NB4 (cell line): Measurements from ENCODE around the gene CHRDL1.

Experiments used
- DNase-seq: peaks from one replicate; pipeline ENCODE4 v3.0.0; 2010; ENCODE audit warnings: low read depth
- H3K4me3 ChIP-seq: one replicate; pipeline ENCODE4 v1.5.1; 2011; ENCODE audit warnings: mild to moderate bottlenecking, low read depth, low read length, moderate library complexity
- MYC ChIP-seq: IDR thresholded peaks from 2 replicates; pipeline ENCODE4 v1.6.1; 2011; ENCODE audit warnings: low read depth, low read length
- POLR2A ChIP-seq: IDR thresholded peaks from 2 replicates; pipeline ENCODE4 v1.6.1; 2011; ENCODE audit warnings: mild to moderate bottlenecking; ENCODE audit not compliant: insufficient read length; ENCODE audit errors: extremely low read depth
- TF ChIP-seq, protein P1 (sequence below): IDR thresholded peaks from one replicate; pipeline ENCODE4 v1.5.1; 2012; ENCODE audit warnings: low read depth, low read length
- TF ChIP-seq, protein P2 (sequence below): IDR thresholded peaks from 2 replicates; pipeline ENCODE4 v1.6.1; 2011; ENCODE audit warnings: low read depth, low read length

CHRDL1 gene

DNA sequence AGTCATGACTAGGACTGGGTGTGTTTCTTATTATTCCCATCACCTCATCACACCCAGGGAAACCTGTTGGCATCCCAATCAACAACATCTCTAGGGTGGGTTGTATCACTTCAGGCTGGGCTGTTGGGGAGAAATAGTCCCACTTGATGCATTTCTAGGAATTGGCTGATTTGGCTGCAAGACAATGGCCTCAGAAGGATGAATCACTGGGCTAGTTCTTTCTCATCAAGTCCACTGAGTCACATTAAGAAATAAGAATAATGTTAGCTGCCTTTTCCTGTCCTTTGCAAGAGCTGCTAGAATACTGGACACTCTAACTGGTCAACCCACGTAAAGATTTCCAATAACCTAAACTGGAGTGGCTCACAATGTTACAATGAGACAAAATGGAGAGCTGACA lies 104.2 kb downstream of the CHRDL1 start:
- TF ChIP-seq, protein P1, sequence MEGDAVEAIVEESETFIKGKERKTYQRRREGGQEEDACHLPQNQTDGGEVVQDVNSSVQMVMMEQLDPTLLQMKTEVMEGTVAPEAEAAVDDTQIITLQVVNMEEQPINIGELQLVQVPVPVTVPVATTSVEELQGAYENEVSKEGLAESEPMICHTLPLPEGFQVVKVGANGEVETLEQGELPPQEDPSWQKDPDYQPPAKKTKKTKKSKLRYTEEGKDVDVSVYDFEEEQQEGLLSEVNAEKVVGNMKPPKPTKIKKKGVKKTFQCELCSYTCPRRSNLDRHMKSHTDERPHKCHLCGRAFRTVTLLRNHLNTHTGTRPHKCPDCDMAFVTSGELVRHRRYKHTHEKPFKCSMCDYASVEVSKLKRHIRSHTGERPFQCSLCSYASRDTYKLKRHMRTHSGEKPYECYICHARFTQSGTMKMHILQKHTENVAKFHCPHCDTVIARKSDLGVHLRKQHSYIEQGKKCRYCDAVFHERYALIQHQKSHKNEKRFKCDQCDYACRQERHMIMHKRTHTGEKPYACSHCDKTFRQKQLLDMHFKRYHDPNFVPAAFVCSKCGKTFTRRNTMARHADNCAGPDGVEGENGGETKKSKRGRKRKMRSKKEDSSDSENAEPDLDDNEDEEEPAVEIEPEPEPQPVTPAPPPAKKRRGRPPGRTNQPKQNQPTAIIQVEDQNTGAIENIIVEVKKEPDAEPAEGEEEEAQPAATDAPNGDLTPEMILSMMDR: no peak
- TF ChIP-seq POLR2A (no peak), MYC (no peak)
- TF ChIP-seq, protein P2, sequence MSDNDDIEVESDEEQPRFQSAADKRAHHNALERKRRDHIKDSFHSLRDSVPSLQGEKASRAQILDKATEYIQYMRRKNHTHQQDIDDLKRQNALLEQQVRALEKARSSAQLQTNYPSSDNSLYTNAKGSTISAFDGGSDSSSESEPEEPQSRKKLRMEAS: no peak
- DNase-seq: no peak
- no peak overlapping the region for H3K4me3 ChIP-seq

GRCh38 chrX:110684653-110685052 lies 111.0 kb downstream of the CHRDL1 start:
- H3K4me3 ChIP-seq: no peak overlapping the region
- no peak for DNase-seq
- TF ChIP-seq POLR2A (no peak), MYC (no peak)
- TF ChIP-seq, protein P1: no peak
- TF ChIP-seq, protein P2: no peak

DNA sequence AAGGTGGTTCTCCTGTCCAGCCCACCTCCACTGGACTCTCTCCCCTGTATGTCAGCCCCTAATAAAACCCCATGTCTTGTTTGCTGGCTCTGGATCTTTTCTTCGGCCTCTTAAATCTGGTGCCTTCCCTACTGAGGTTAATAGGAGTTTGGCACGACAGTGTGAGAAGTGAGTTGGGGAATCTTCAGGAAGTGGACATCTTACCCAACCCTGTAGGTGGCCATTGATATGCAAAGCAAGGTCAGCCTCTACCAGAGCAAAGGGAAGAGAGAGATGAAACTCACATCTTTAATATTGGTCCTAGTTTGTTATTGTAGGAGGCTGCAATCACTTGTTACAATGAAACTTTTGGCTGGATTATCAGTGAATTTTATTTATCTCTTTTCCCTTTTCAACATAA lies 111.7 kb downstream of the CHRDL1 start:
- no peak for DNase-seq
- H3K4me3 ChIP-seq: no peak overlapping the region
- TF ChIP-seq, protein P1: no peak
- TF ChIP-seq, protein P2: no peak
- no peak for TF ChIP-seq MYC
- no peak for TF ChIP-seq POLR2A

DNA sequence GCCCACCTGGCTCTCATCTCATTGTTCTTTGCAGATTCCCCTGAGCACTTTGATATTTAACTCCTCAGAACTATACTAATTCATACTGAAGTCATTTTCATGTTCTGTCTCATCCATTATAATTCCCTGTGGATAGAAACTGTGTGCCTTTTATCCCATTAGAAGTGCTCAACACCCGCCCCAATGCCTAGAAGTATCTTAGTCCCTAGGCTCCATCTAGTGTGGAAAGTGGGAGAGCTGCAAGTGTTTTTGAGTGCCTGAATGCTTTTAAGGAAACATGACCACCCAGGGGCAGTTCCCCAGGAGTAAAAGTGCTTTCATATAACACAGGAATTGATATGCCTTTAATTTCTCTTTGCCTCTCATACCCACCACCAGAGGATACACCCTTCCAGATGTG lies 117.0 kb downstream of the CHRDL1 start:
- DNase-seq: no peak
- H3K4me3 ChIP-seq: no peak overlapping the region
- TF ChIP-seq, protein P1: no peak
- TF ChIP-seq POLR2A: no peak
- TF ChIP-seq MYC: no peak
- TF ChIP-seq, protein P2: no peak

- H3K4me3 ChIP-seq: no peak overlapping the region
- no peak for DNase-seq
- TF ChIP-seq MYC (no peak), POLR2A (no peak)
- TF ChIP-seq, protein P1: no peak
- TF ChIP-seq, protein P2: no peak
These were observed 119.7 kb downstream of the CHRDL1 start for GRCh38 chrX:110675886-110676285.
